Measurements from ENCODE around the gene RIMBP2.

DNA sequence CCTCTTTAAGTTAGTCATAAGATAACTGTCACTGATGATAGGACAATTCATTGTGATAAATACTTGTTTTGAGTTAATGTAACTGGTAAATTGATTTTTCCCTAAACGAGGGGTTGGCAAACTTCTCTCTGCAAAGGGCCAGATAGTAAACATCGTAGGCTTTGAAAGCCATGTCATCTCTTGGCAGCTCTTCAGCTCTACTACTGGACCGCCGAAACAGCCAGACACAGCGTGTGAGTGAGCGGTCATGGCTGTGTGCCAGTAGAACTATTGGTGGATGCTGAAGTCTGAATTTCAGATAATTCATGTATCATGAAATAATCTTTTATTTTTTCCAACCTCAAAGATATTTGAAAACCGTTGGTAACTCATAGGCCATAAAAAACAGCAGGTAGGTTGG is 368.5 kb downstream of the RIMBP2 start:
- TF ChIP-seq EZH2 (IDR thresholded peaks at IDR 0.05; ENCODE audit: insufficient read depth, poor library complexity, severe bottlenecking) (no peak), EZH2phosphoT487 (IDR thresholded peaks at IDR 0.05; ENCODE audit: insufficient read depth, low read depth) (no peak)
